NCI-H82 treated with DMSO at 0.1 percent for 48 hours (cell line): Measurements from ENCODE around the gene UBE2E2.

Experiments
- DNase-seq: peaks from one replicate; lab custom pipeline; 2025; ENCODE audit not compliant: unreplicated experiment; lab: John Stamatoyannopoulos, UW

Gene UBE2E2

DNA sequence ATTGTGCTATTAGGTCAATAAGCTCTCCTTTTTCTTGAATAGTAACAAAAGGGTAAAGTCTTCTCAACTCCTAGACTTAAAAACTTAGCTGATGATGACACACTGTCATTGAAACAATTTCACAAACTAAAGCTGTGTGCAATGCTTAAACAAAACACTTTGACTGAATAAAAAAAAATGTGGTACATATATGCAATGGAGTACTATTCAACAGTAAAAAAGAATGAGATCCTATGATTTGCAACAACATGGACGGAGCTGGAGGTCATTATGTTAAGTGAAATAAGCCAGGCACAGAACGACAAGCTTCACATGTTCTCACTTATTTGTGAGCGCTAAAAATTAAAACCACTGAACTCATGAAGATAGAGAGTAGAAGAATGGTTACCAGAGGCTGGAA is 370.7 kb downstream of the UBE2E2 start:
- no peak for DNase-seq

DNA sequence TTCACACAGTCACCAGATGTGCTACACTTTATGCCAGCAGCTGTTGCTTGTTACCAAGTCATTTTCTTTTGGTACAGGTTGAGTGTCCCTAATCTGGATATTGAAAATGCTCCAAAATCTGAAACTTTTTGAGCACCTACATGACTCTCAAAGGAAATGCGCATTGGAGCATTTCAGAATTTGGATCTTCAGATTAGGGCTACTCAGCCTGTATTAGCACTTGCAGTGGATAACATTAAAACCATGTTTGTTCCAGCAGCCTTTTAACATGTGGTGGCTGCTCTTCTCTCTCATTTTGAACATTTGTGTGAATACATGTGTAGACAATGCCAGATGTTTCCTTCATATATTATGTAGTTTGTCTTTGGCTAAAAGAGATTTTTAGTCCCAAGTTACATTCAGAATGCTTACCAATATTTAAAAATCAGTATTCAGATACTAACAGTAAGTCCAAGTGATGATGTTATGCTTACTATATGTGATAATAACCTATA is 371.7 kb downstream of the UBE2E2 start:
- DNase-seq: no peak

DNA sequence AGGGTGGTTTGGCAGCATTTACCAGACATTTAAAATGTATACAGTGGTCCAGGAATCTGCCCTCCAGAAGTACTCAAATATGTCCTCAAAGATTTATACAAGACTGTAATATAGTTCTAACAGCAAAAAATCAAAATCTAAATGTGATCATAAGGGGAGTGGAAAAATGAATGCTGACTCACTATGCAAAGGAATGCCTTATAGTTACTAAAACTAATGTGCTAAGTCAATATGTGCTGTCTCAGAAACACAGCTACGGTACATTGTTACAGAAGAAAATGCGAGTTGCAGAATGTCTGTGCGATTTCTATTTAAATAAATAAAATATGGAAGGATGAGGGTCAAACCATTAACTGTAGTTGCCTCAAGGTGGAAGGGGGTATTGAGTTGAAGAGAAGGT is 372.6 kb downstream of the UBE2E2 start:
- no peak for DNase-seq

DNA sequence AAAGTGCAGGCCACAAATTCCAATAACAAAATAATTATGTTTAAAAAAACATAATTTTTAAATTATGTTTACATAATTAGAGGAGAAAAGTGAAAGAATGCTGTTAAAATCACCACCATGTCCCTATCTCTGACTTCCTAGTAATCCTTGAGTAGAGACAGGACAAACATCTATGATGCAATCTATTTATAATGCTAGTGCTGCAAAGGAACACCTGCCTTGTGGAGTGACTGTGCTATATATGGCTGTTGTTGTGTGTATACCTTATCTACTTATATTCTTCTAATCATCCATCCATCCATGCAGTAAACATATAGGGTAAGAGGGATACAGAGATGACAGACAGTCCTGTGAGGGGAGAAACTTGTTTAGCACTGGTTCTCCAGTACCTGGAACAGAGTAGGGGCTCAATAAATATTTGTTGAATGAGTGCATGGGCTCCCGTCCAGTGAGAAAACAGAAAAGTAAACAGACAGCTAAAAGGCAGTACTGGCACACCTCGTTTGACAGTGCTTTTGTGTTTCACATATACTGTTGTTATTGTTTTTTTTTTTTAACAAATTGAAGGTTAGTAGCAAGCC is 373.3 kb downstream of the UBE2E2 start:
- no peak for DNase-seq

DNA sequence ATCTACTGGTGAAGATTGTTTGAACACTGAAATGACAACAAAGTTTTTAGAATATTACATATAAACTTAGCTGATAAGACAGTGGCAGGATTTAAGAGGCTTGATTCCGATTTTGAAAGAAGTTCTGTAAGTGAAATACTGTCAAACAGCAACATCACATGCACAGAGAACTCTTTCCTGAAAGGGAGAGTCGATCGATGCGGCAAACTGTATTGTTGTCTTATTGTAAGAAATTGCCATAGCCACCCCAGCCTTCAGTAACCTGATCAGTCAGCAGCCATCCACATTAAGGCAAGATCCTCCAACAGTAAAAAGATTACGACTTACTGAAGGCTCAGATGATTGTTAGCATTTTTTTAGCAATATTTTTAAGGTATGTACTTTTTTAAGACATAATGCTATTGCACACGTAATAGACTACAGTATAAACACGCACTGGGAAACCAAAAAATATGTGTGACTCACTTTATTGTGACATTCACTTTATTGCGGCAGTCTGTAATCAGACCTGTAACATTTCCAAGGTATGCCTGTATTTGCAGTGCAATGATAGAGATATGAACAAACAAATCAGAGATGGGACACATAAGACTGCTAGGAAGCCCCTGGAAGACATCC is 377.1 kb downstream of the UBE2E2 start:
- no peak for DNase-seq

DNA sequence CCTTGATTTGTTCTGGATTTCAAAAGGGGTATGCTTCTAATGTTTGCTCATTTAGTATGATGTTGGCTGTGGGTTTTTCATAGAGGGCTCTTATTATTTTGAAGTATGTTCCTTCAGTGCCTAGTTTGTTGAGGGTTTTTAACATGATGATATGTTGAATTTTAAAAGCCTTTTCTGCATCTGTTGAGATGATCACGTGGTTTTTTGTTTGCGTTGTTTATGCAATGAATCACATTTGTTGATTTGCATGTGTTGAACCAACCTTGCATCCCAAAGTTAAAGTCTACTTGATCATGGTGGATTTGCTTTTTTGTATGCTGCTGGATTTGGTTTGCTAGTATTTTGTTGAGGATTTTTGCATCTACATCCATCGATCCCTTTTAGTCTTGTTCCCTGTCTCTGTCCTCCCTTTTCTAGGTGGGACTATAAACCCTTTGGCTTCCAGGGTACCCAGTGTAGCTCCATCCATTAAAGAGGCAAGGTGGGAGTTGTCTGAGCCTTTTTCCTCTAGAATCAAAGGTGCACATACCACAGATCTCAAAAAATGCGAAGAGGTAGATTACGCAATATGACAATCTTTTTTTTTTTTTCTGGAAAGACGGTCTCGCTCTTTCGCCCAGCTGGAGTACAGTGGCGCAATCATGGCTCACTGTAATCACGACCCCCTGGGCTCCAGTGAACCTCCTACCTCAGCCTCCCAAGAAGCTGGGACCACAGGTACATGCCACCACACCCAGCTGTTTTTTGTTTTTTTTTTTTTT is 381.0 kb downstream of the UBE2E2 start:
- DNase-seq: no peak

DNA sequence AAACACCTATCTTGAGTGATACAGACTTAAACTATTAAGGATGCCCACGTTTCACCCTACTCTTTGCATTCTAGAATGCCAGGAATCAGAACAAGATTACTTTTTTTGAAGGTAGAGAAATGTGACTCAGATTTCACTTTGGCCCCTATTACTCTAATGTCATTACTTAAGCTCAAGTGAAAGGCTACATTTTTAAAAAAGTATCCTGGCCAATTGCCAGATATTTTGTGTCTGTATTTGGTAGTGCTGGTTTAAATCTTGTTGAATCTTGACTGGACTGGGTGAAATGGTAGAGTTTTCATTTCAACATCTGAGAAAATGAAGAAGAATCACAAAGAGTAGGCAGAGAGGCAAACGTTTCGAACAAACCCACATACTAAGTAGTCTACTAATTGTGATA is 384.4 kb downstream of the UBE2E2 start:
- no peak for DNase-seq

DNA sequence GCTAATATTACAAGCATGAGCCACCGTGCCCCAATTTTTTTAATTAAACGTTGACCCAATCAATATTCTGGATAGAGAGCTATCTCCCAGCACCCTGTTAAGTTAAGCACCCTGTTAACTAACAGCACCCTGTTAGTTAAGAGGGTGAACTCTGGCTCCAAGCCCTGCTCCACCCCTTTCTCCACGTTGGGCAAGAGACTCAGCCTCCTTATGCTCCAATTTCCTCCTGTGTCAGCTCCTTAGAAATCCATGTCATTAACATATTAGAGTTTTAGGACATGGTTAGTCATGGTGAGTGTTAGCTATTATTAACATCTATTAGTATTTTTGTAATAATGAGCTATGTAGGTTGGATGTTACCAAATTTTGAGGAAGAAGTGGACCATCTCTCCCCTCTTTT is 385.4 kb downstream of the UBE2E2 start:
- no peak for DNase-seq

DNA sequence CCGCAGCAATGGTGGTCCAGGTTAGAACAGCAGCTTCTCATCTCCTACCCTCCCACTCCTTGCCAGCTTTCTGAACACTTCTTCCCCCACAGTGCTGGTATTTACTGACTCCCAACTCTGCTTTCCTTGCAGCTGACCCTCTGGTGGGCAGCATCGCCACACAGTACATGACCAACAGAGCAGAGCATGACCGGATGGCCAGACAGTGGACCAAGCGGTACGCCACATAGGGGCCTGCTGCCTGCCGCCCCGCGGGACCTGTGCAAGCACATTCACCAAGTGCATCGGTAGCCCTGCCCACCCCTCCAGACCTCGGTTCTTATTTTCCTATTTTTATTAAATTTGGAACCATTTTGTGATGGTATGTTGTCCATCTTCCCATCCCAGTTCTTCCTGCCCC is 386.5 kb downstream of the UBE2E2 start:
- DNase-seq: no peak

DNA sequence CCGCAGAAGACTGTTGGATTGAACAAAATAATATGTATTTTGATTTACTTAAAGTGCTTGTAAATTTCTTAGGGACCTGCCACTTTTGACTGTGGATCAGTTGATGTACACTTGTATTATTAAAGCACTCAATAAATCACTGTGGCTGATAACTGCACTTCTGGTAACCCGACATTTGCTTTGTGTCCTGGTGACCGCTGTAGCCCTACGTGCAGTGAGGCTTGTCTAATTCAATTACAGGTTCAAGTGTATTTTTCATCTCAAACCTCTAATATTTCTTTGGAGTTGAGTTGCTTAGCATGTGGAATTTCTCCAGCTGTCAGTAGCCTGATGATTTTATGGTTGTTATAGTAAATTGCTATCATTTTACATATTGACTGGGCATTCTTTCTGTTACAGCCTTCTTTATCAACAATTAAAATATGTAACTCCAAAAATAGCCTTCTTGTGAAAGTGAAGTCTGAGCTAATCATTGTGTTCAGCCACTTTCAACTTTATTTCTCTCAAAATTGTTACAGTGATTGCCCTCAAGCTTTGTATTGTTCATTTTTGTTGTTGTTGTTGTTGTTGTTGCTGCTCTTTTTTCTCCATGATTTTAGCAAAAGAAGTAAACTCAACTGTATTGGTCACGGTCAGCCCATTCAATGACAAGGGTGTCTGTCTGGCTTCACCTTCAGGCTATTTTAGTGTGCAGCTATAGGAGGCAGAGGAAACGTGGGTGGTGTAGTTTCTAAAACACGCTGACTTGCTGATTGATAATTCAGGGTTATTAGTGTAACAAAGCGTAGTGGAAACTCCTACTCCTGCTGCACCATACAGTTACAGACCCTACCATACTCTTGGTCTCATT is 387.5 kb downstream of the UBE2E2 start:
- DNase-seq: no peak

DNA sequence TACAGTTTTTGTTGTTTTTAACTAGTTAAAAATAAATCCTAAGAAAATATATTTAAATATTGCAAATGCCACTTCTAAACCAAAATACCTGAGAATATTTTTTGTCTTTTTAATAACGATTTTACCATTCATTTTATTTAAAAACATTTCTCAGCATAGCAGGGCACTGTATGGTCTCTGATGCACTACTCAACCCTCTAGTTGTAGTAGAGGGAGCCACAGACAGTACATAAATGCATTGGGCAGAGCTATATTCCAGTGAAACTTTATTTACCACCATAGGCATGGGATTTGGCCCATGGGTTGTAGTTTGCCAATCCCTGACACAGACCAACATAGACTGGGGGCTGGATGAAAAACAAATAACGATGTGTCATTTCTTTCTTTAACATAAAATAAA is 388.2 kb downstream of the UBE2E2 start:
- no peak for DNase-seq

DNA sequence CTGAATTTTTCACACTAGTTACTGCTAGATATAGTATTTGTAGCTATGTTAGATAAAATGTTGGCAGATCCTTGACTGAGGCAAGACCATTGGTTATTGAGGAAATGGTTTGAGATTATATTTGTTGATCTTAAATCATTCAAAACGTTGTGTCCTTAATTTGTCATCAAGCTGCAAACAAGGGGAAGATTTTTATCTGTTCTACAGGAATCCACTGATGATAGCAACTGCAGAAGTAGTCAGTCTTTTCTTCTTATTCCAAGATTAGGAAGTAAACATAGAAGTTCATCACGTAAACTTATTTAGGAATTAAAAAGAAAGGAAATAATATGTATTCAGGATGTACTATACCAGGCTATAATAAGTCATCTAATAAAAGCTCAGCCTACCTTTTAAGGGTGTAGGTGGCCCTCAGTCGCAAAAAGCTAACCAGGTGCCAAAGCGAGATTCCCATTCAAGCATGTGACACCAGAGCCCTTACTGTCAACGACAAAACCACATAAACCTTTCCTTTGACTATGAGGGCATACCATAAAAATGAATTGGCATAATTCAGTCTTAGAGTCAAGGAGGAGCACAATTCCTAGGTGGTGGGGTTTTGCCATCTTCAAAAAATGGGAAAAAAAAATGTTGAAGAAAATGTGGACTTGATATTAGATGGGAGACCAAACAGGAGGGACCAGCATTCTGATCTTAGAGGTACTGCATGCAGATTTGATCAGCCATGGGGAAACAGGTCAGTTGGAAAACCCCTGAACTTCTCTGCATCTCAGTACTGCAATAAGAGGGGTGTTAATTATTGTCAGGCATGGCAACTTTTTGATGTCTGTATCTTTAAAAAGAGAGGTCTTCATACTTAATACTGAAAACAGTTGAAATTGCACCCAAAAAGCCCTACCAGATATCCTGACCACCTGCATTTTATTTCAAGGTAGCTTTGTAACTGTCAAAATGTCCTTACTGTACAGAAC is 390.1 kb downstream of the UBE2E2 start:
- no peak for DNase-seq

DNA sequence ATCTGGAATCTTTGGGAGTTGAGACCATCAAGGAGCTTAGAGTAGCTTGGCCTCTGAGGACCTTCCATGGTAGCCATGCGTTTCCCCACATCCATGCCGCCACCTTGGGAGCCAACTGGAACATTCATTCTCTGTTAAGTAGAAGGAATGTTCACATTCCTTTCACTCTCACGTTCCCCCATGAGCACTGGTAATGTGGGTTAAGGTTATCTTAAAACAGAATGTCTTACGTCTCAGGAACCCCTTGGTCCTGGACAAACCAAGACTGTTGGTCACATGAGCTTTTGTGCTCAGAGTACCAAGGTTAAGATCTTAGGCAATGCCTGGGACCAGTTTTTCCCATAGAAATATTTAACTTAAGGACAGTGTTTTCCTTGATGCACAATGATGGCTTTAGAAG is 390.9 kb downstream of the UBE2E2 start:
- DNase-seq: no peak

DNA sequence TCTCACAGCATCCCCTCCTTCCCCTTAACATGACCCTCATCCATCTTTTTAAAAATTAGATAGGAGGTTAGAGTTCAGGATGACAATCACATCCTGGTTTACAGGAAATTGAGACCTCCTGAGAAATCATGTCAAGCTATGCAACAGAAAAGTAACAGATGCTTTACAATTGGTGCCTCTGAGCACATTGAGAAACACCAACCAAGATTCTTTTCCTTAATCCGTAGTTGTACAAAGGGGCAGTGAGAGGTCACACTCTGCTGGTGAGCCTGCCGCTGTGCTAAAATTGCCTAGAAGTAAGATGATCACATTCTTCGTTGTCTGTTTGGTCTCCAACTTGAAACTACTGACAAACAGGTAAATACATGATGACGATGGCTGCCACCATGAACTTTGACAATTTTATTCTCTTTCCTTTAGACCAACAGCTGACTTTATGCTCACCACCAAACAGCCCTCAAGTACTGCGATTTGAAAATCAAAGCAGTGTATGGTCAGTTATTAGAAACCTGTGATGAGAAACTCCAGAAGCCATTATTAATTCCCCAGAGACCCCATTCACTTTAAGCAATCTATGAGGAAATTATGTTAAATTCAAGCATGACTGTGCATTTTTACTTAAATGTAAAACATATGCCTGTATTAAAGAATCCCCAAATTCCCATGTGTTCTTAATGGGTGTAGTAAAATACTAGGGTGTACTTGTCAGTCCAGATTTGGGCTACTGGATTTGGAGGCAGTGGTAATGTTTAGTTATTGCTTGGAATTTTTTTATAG is 392.0 kb downstream of the UBE2E2 start:
- no peak for DNase-seq

DNA sequence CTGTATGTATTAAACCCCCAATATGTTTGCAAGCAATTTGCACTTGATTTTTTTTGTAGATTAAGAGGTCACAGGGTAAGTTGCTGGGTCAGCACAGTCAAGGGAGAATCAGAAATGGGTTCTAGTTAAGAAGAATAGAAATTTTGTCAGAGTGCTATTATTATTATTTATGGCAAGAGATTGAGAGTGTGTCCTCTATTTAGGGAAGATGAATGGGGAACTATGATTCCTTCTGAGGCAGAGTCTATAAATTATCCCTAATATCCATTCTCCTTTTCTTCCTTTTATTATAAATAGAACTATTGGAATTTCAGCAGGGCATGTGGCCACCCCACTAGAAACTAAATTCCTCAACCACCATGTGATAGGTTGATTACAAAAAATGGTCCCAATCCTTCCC is 392.7 kb downstream of the UBE2E2 start:
- no peak for DNase-seq

DNA sequence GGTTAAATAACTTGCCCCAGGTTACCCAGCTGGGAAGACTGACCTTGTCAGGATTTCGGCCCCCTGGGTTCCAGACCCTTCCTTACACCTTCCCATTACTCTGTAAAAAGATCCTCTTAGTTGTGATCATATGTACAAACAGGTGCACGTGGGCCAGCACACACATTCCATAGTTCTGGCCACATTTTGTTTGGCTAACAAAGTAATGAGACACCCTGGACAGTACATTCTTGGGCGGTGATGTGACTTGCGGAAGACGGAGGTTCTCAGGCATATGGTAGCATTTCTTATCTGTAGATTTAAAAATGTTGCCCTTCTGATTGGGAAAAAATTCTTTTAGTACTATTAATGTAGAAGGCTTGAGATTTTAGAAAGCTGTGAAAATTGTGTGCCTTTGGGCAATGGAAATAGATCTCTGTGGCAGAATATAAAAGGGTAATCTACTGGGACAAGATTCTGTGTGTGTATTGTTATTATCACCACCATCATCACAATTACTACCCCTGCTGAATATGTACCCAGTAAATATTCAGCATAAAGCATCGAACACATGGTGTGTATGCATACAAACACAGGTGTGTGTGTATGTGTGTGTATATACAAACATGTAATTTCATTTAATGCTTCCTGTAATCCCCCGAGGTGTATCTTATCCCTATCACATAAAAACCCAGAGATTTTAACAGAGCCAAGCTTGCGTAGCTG is 397.2 kb downstream of the UBE2E2 start:
- DNase-seq: no peak

DNA sequence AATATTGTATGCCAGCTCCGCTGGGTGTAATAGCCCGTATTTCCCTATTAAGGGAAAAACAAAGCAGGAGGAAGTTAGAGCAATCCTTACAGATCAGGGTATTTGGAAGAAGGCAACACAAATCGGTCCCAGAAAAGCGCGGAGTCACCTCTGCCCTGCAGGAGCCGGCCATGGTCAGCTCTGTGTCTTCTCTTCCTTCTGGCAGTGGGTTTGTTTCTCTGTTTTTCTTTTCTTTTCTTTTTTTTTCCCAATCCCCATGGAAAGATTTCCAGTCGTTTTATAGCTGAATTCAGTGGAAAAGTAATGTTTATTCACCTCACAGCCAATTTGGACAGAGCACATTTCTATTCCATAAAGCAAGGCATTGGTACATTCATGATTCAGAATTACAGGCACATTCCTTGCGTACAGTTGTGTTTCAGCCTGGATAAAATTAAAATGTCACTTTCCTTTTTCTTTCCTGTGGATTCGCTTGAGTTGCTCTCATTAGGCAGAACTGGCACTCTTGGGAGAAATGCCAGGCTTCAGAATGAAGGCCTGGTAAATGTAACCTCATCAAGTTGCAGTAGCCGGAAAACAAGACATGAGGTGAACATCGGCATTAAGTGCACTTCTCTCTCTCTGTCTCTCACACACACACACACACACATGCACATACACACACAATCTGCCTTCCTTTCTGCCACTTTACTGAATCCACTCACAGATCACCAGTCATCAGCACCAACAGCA is 398.1 kb downstream of the UBE2E2 start:
- no peak for DNase-seq

DNA sequence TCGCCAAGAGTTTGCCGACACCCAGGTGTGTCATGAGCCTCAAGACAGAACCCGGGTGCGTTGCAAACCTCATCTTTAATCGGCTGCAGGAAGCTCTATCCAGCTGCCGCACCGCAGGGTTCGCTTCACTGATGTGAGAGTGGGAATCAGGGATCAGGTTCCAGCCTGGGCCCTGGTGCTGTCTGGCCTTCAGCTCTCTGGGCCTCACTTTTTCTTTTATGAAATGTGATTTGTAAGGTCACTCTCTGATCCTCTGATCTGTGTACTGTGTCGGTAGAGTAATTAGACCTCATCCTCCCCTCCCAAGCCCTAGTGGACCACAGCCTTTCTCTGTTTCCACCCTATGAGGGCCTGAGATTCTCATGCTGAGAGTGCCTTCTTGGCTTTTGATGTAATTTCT is 399.8 kb downstream of the UBE2E2 start:
- no peak for DNase-seq
